Left kidney (tissue), 2 donors: ENCODE results near the gene MMP15. TPM values are rescaled to one million over a fixed set of nuclear protein-coding genes. Genes with fewer than 3 reads are reported as not detected.
"Not testable (repeated sequence)": the region's sequence is repeated elsewhere in the genome, so short reads cannot be mapped to it uniquely, and the experiment has no call there.

Experiments used
- DNase-seq: peaks from one replicate; pipeline ENCODE4 v3.0.0-alpha.2; 2013
- polyA plus RNA-seq: library from polyadenylated mRNA; unstranded; fragments of 120-200 nt; gene quantifications from one replicate; pipeline ENCODE4 v1.2.1, GENCODE V29; 2013; ENCODE audit not compliant: insufficient read length

Gene MMP15
- polyA plus RNA-seq, 1 donor = 12.1 TPM

DNA sequence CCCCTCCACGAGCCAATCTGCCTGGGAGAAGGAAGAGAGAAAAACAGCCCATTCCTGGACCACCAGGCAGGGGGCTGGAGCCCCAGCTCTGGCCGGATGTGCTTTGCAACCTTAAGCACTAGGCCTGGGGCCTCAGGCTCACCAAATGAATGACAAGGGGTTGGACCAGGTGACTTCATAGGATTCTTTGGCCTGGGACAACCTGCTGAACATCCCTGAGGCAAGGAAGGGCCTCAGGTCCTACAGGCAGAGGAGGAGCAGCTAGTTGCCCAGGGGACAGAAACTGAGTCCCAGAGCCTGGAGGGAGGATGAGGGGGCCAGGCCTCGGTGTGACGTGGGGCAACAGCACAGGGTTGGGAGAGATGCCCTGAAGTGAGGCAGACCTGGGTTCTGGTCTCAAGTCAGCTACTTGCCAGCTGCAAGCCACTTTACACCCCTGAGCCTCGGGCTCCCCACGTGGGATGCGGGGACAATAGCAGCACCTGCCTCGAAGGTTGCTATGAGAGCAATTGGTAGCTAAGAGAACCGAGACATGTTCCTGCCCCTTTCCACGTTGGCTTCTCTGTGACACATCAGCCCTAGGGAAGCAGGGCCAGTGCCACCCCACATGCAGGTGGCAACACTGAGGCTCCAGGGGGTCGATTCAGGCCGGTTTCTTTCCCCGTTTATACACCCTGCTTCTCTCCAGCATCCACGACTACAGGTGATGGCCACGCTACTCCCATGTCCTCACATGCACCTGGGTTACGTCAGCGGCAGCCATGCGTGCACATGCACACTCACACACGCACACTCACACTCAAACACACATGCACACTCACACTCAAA lies 61.0 kb downstream of the MMP15 start:
- DNase-seq = no peak

DNA sequence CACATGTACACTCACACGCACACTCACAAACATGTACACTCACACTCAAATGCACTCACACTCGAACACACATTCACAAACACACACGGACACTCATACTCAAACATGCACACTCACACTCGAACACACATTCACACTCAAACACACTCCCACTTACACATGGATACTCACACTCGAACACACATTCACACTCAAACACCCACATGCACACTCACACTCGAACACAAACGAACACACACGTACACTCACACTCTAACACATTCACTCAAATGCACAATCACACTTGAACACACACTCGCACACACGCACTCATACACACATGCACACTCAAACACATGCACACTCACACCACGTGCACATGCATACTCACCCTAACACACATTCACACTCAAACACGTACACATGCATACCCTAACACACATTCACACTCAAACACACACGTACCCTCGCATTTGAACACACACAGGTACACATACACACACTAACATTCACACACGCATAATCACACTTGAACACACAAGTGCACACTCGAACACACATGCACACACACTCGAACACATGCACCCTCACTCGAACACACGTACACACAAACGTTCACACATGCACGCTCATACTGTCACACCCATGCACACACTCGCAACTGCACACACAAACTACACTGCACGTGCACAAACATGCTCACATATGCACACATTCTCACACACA lies 61.8 kb downstream of the MMP15 start:
- no peak for DNase-seq

DNA sequence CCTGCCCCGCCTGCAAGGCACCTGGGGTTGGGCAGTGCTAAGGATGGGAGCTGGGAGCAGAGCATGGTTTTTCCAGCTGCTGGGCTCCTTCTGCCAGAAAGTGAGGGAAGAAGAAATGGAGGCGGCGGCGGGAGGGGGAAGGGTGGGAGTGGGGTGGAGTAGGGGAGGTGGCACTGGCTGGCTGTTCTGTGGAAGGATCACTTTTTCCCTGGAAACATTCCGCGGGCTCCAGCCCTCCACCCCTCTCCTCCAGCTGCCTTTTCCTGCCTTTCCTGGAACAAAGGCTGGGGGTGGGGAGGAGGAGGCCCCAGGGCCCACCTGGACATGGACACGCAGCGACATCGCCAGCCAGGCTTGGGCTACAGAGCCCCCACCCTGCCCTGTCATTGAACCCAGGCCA lies 62.5 kb downstream of the MMP15 start:
- no peak for DNase-seq

DNA sequence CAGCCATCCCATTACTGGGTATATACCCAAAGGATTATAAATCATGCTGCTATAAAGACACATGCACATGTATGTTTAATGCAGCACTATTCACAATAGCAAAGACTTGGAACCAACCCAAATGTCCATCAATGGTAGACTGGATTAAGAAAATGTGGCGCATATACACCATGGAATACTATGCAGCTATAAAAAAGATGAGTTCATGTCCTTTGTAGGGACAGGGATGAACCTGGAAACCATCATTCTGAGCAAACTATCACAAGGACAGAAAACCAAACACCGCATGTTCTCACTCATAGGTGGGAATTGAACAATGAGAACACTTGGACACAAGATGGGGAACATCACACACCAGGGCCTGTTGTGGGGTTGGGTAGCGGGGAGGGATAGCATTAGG lies 64.8 kb downstream of the MMP15 start:
- not testable (repeated sequence) for DNase-seq

DNA sequence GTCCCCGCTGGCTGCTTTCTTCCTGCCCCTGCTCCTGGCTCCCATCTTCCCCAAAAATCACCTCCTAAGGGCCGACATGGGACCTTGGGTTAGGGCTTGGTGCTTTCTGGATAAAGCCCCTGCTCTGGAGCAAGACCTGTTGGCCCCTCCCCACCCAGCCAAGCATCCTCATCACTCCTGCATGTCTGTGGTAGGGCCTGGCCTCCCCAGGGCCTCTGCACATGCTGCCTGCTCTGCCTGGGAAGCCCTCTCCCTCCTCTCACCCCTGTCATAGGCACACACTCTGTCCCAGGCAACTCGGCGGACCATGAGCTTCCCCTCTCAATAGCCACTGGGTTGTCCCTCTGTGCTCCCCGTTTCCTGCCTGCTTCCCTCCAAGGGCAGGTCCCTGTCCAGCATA lies 68.5 kb downstream of the MMP15 start:
- no peak for DNase-seq

DNA sequence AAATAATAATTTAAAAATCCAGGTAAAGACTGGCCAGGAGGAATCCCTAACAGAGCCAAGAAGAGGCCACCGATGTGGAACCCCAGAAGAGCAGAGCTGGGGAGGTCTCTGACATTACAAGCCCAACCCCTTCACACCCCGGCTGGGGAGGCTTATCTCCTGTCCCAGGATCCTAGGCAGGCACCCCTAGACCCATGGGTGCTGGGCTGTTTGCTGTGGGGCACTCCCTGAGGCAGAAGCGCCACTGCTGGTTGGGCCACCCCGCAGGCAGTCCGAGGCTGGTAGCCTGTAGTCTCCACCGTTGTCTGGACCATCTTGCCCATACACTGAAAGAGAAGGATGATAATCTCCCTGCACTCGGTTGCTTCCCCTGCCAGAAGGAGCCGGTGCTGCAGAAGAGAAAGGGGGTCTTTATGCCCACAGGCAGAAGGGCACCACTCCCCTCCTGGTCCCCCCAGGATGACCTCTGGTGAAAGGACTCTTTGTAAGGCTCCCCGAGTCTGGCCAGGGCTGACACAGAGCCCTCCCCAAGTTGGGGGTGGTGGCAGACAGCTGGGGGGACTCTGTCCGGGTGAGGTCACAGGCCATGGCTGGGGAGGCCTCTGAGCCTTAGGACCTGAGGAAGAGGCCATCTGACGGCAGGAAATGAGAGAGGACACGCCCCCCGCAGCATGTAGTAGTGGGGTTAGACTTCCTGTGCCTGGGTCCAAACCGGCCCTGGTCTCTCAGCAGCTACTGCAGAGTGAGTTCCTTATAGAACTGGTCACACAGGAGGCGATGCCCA lies 69.4 kb downstream of the MMP15 start:
- DNase-seq = no peak

DNA sequence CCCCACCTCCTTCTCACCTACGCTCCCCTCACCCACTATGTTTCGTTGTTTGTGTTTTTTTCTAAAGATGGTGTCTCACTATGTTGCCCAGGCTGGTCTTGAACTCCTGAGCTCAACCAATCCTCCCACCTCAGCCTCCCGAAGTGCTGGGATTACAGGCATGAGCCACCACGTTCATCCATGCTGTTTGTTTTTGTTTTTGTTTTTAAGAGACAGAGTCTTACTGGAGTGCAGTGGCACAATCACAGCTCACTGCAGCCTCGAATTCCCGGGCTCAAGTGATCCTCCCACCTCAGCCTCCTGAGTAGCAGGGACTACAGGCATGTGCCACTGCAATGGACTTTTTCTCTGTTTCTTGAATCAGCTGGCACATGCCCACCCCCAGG lies 70.0 kb downstream of the MMP15 start:
- DNase-seq = not testable (repeated sequence)

DNA sequence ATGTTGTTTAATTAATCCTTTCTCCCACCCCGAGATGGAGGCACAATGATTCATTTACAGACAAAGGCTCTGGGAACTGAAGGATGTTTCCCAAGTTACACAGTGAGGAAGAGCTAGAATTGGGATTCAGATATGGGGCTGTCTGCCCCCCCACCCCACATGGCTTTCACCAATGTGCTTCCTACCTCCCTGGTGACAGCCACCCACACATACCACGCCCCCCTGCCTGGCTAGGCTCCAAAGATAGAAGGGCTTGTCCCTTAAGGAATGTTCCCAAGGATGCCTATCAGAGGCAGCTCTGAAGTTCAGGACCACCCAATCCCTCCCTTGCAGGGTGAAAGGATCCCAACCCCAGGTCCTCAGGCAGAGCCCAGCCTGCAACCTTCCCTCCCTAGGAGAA lies 70.7 kb downstream of the MMP15 start:
- DNase-seq = no peak

Other genes starting within 250 kb of the MMP15 start
- 55.0 TPM for gene KIFC3, start 223.3 kb upstream of the MMP15 start, polyA plus RNA-seq
- gene CNGB1, start 54.6 kb upstream of the MMP15 start, polyA plus RNA-seq = 0.02 TPM
- 8.3 TPM for gene ZNF319, start 25.1 kb upstream of the MMP15 start, polyA plus RNA-seq
- 23.8 TPM for gene USB1, start 24.3 kb upstream of the MMP15 start, polyA plus RNA-seq
- 69.0 TPM for gene CFAP20, start 103.6 kb downstream of the MMP15 start, polyA plus RNA-seq
- 80.1 TPM for gene CSNK2A2, start 172.4 kb downstream of the MMP15 start, polyA plus RNA-seq